WTC11 (cell line): Measurements from ENCODE around the gene CCDC116. TPM values are rescaled to one million over a fixed set of nuclear protein-coding genes. Genes with fewer than 3 reads are reported as not detected.

Experiments used
- ATAC-seq: fragments of 200-7000 bp; cut with Tn5 transposase; 2 replicates; pipeline ENCODE4 v1.10.0; 2021; ENCODE audit warnings: mild to moderate bottlenecking, moderate library complexity
- CTCF ChIA-PET: fragments of 300-600 bp; sonication (Branson Sonifier 250); formaldehyde crosslinking; loops from one replicate; lab custom pipeline; 2021; ENCODE audit warnings: antibody characterized with exemption; lab: Charles Lee
- POLR2A ChIA-PET: fragments of 350-600 bp; sonication (Branson Sonifier 250); formaldehyde crosslinking; loops from one replicate; lab custom pipeline; 2021; ENCODE audit warnings: antibody characterized with exemption; lab: Charles Lee
- DNase-seq: peaks from one replicate; pipeline ENCODE4 v3.0.0; 2021; ENCODE audit warnings: low spot score
- H3K27ac Mint-ChIP-seq: 2 replicates; pipeline ENCODE4 v1.8.0; 2021; ENCODE audit warnings: mixed read lengths
- H3K27me3 Mint-ChIP-seq: 2 replicates; pipeline ENCODE4 v1.8.0; 2021; ENCODE audit warnings: low read depth, mild to moderate bottlenecking, moderate library complexity, mixed read lengths
- H3K36me3 Mint-ChIP-seq: 2 replicates; pipeline ENCODE4 v1.8.0; 2021; ENCODE audit warnings: mixed read lengths
- H3K4me1 Mint-ChIP-seq: 2 replicates; pipeline ENCODE4 v1.8.0; 2022; ENCODE audit warnings: mixed read lengths
- H3K4me3 Mint-ChIP-seq: 2 replicates; pipeline ENCODE4 v1.8.0; 2021; ENCODE audit warnings: mild to moderate bottlenecking, moderate library complexity, mixed read lengths
- H3K9me3 Mint-ChIP-seq: 2 replicates; pipeline ENCODE4 v1.8.0; 2021; ENCODE audit warnings: mixed read lengths
- ATF2 ChIP-seq: sonication (generic); formaldehyde crosslinking; IDR thresholded peaks from 2 replicates; pipeline ENCODE4 v1.8.1; 2022; ENCODE audit warnings: low read depth, missing genetic modification reagents, borderline replicate concordance
- CREM ChIP-seq: sonication (generic); formaldehyde crosslinking; IDR thresholded peaks from 2 replicates; pipeline ENCODE4 v1.8.1; 2022; ENCODE audit warnings: mild to moderate bottlenecking, missing genetic modification reagents, moderate library complexity
- CTCF ChIP-seq: fragments of 200-600 bp; IDR thresholded peaks from 2 replicates; pipeline ENCODE4 v1.8.0; 2022; ENCODE audit warnings: antibody characterized with exemption
- STAT6 ChIP-seq: sonication (generic); formaldehyde crosslinking; conservative IDR thresholded peaks from 2 replicates; pipeline ENCODE4 v1.8.1; 2023; ENCODE audit warnings: mild to moderate bottlenecking, low read depth, missing genetic modification reagents, moderate library complexity
- ZNF416 ChIP-seq: fragments of 250-450 bp; sonication (Bioruptor Pico); IDR thresholded peaks from 2 replicates; pipeline ENCODE4 v1.9.0; 2021; ENCODE audit warnings: mild to moderate bottlenecking, inconsistent platforms
- ZNF423 ChIP-seq: fragments of 250-450 bp; sonication (Bioruptor Pico); IDR thresholded peaks from 2 replicates; pipeline ENCODE4 v2.1.2; 2022; ENCODE audit warnings: mild to moderate bottlenecking, moderate library complexity
- ZNF532 ChIP-seq: fragments of 250-450 bp; sonication (Bioruptor Pico); IDR thresholded peaks from 2 replicates; pipeline ENCODE4 v1.9.0; 2021; ENCODE audit warnings: mild to moderate bottlenecking, borderline replicate concordance
- ZNF671 ChIP-seq: fragments of 250-450 bp; sonication (Bioruptor Pico); IDR thresholded peaks from 2 replicates; pipeline ENCODE4 v1.8.0; 2021; ENCODE audit warnings: mild to moderate bottlenecking
- ZSCAN18 ChIP-seq: fragments of 250-450 bp; sonication (Bioruptor Pico); IDR thresholded peaks from 2 replicates; pipeline ENCODE4 v2.1.2; 2022; ENCODE audit warnings: mild to moderate bottlenecking, moderate library complexity
- total RNA-seq: library from RNA; stranded (reverse); gene quantifications from 3 replicates; pipeline ENCODE4 v1.2.3, GENCODE V29; 2021

Gene CCDC116
- total RNA-seq, 1 experiment from 2014 or later: 0.57 TPM

- ATAC-seq: peak; percentile 91
Measured at GRCh38 chr22:21593406-21594232, 38.9 kb upstream of the CCDC116 start.

GRCh38 chr22:21594865-21595452 is 37.6 kb upstream of the CCDC116 start:
- ChIA-PET POLR2A (no interaction called here), CTCF (interaction anchor here (2.0 kb wide), 1 partner anchor 12 kb away, joined by 6 read pairs; no protein-coding TSS in a partner anchor)
- no peak overlapping the region; the same call in 1 of the 2 replicates for H3K27ac Mint-ChIP-seq
- no peak for DNase-seq
- TF ChIP-seq ZSCAN18 (CRISPR knock-in tag) (no peak), CREM (CRISPR knock-in tag) (no peak), ZNF671 (CRISPR knock-in tag) (no peak), ATF2 (no peak), ZNF532 (CRISPR knock-in tag) (no peak), STAT6 (CRISPR knock-in tag) (no peak), ZNF423 (CRISPR knock-in tag) (no peak)
- no peak for ATAC-seq
- H3K36me3 Mint-ChIP-seq: peaks cover 30% of the 10 kb centered on the region
- H3K27me3 Mint-ChIP-seq: no peaks in the 10 kb centered on the region; the same call in 1 of the 2 replicates
- H3K9me3 Mint-ChIP-seq: no peaks in the 10 kb centered on the region
- peaks cover 19% of the 10 kb centered on the region for H3K4me1 Mint-ChIP-seq
- H3K4me3 Mint-ChIP-seq: no peak overlapping the region

More at GRCh38 chr22:21593406-21594232, 38.9 kb upstream of the CCDC116 start:
- TF ChIP-seq ZNF416 (CRISPR knock-in tag) (no peak), CTCF (peak; percentile 40; the same call in 1 of the 2 replicates)
- H3K27ac Mint-ChIP-seq: peak overlapping the region; percentile 21
- peaks cover 30% of the 10 kb centered on the region for H3K36me3 Mint-ChIP-seq
- peaks cover 14% of the 10 kb centered on the region for H3K4me1 Mint-ChIP-seq
- H3K27me3 Mint-ChIP-seq: no peaks in the 10 kb centered on the region; the same call in 1 of the 2 replicates
- ChIA-PET POLR2A (no interaction called here), CTCF (interaction anchor here (0.6 to 3.0 kb wide), 16 partner anchors 9 to 277 kb away, joined by 3 to 38 read pairs (median 6); partner anchors contain the start of genes SDF2L1 and YDJC)
- H3K4me3 Mint-ChIP-seq: no peak overlapping the region
- H3K9me3 Mint-ChIP-seq: no peaks in the 10 kb centered on the region
- peak; percentile 51 for DNase-seq
